Astrocyte of the spinal cord (primary cell): ENCODE data around the gene WDR64.

ENCODE experiments used
- DNase-seq: peaks from one replicate; pipeline ENCODE4 v3.0.0; 2011; ENCODE audit warnings: low read depth, low spot score
- H3K4me3 ChIP-seq: 2 replicates; pipeline ENCODE4 v1.5.1; 2011; ENCODE audit warnings: low read depth, mild to moderate bottlenecking, low read length, moderate library complexity
- CTCF ChIP-seq: IDR thresholded peaks from 2 replicates; pipeline ENCODE4 v1.5.1; 2012; ENCODE audit warnings: low read depth, mild to moderate bottlenecking, low read length, inconsistent platforms
- in situ Hi-C: cut with HindIII; loops from 2 replicates; pipeline ENCODE4 v1.10.0; 2017; ENCODE audit warnings: low sequenced_read_pairs

The WDR64 gene

GRCh38 chr1:241614572-241614971 is 37.5 kb upstream of the WDR64 start:
- no peak for DNase-seq
- TF ChIP-seq CTCF = no peak
- H3K4me3 ChIP-seq = no peak overlapping the region
- in situ Hi-C loops = no loop called here

- no peak for TF ChIP-seq CTCF
- in situ Hi-C loops = no loop called here
- DNase-seq = no peak
- H3K4me3 ChIP-seq = no peak overlapping the region
Observed at GRCh38 chr1:241615043-241615974, 36.8 kb upstream of the WDR64 start.

- no peak for TF ChIP-seq CTCF
- in situ Hi-C loops = no loop called here
- no peak for DNase-seq
- no peak overlapping the region for H3K4me3 ChIP-seq
Observed at GRCh38 chr1:241617426-241617825, 34.7 kb upstream of the WDR64 start.

GRCh38 chr1:241622669-241623068 is 29.4 kb upstream of the WDR64 start:
- no peak overlapping the region for H3K4me3 ChIP-seq
- in situ Hi-C loops = no loop called here
- DNase-seq = no peak
- no peak for TF ChIP-seq CTCF

- TF ChIP-seq CTCF = no peak
- DNase-seq = no peak
- H3K4me3 ChIP-seq = no peak overlapping the region
- in situ Hi-C loops = no loop called here
Observed at GRCh38 chr1:241624935-241625334, 27.1 kb upstream of the WDR64 start.

- in situ Hi-C loops = no loop called here
- H3K4me3 ChIP-seq = no peak overlapping the region
- peak; percentile 87 for DNase-seq
- TF ChIP-seq CTCF = peak; percentile 73
Observed at GRCh38 chr1:241627453-241628259, 24.4 kb upstream of the WDR64 start.
